Aorta (tissue), 5 donors: ENCODE data around the gene PROM1. TPM values are rescaled to one million over a fixed set of nuclear protein-coding genes. Genes with fewer than 3 reads are reported as not detected.

Experiments used
- ATAC-seq: fragments of 200-7000 bp; cut with Tn5 transposase; one replicate; pipeline ENCODE4 v1.9.1; 2022; ENCODE audit warnings: moderate library complexity; ENCODE audit not compliant: low FRiP score
- DNase-seq, 2 donors: peaks; one replicate each; pipeline ENCODE4 v3.0.0-alpha.2; 2020
- H3K27ac ChIP-seq, 2 donors: one replicate each; pipeline ENCODE4 v1.5.1; 2013; ENCODE audit warnings: low read length in 2 of 2, mild to moderate bottlenecking in 2 of 2, moderate library complexity in 2 of 2, control low read depth in 1 of 2, inconsistent platforms in 1 of 2, low read depth in 1 of 2
- H3K27me3 ChIP-seq, 2 donors: one replicate each; pipeline ENCODE4 v1.6.1; 2013; ENCODE audit warnings: control low read depth in 1 of 2, low read length in 1 of 2, mild to moderate bottlenecking in 1 of 2, moderate library complexity in 1 of 2; ENCODE audit not compliant: insufficient read depth in 2 of 2, control insufficient read depth in 1 of 2
- H3K36me3 ChIP-seq, 2 donors: one replicate each; pipeline ENCODE4 v1.6.1; 2013; ENCODE audit warnings: control low read depth in 1 of 2, low read length in 1 of 2, mild to moderate bottlenecking in 1 of 2; ENCODE audit not compliant: insufficient read depth in 2 of 2, control insufficient read depth in 1 of 2
- H3K4me1 ChIP-seq, 2 donors: one replicate each; pipeline ENCODE4 v1.6.1; 2013; ENCODE audit warnings: low read length in 2 of 2, control low read depth in 1 of 2, mild to moderate bottlenecking in 1 of 2, moderate library complexity in 1 of 2; ENCODE audit not compliant: insufficient read depth in 2 of 2, control insufficient read depth in 1 of 2
- H3K4me3 ChIP-seq, 2 donors: one replicate each; pipeline ENCODE4 v1.5.1; 2013; ENCODE audit warnings: low read length in 2 of 2, control low read depth in 1 of 2, mild to moderate bottlenecking in 1 of 2
- H3K9me3 ChIP-seq: one replicate; pipeline ENCODE4 v1.6.1; 2013; ENCODE audit warnings: mild to moderate bottlenecking, low read length; ENCODE audit not compliant: control insufficient read depth
- WGBS, 2 donors: extraction: QIAGEN DNeasy Blood & Tissue Kit; methylation state at CpG; one replicate each; pipeline ENCODE4 v1.1.7; 2013; 5-methylcytosine and 5-hydroxymethylcytosine counted together
- intact Hi-C, 2 donors: fragments of 100-400 bp; cut with DNase I; formaldehyde crosslinking; loops; one replicate each; pipeline versions ENCODE4 v1.14.2 to v1.15.0; 2022
- polyA plus RNA-seq, 2 donors: library from polyadenylated mRNA; stranded (reverse); fragments of 200-250 nt; gene quantifications; one replicate each; pipeline ENCODE4 v1.2.3, GENCODE V29; 2013
- total RNA-seq, 2 donors: library from RNA; stranded (reverse); fragmentation: NEBNext Ultra II Directional; extraction: Animal tissue kit (Norgen Biotek cat#: 25700); gene quantifications; one replicate each; pipeline ENCODE4 v1.2.1, GENCODE V29; 2021
- donor health status: healthy with polysubstance abuse.
- donor health status: Bipolar disorder and iron deficiency.
- donor health status: DM: no; HTN: no; CAD: no.
- donor health status: DM: no; HTN: no; CAD: no.
- donor health status: DM: yes; HTN: yes; CAD: no.

Gene PROM1
- total and polyA plus RNA-seq, 4 donors, result 4.1 to 28.9 (median 6.2) TPM

DNA sequence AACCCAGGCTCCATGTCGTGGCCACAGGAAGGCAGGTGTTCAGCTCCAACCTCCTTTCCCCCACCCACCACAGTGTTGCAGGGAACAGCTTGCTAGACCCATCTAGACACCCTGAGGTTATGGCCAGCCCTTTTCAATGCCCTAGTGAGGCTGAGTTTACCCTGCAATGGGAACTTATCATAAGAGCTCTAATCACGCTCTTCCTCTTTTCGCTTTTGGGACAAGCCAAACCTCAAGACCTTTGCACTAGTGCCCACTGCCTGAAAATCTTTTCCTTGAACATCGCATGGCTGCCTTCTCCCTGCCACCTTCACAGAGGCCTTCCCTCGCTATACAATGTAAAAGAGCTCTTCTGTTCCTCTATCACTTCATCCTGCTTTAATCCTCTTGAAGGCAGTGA lies 118.5 kb downstream of the PROM1 start:
- Histone ChIP-seq H3K27ac (no peak overlapping the region), H3K27me3 (no peaks in the 10 kb centered on the region), H3K9me3 (peaks cover 2% of the 10 kb centered on the region), H3K4me1 (no peaks in the 10 kb centered on the region), H3K4me3 (no peak overlapping the region), H3K36me3 (no peaks in the 10 kb centered on the region)
- intact Hi-C loops, result no loop called here
- no peak for DNase-seq
- no peak for ATAC-seq
- WGBS, 2 donors, result 86 to 87% methylated on average over 5 of the region's 5 CpGs

DNA sequence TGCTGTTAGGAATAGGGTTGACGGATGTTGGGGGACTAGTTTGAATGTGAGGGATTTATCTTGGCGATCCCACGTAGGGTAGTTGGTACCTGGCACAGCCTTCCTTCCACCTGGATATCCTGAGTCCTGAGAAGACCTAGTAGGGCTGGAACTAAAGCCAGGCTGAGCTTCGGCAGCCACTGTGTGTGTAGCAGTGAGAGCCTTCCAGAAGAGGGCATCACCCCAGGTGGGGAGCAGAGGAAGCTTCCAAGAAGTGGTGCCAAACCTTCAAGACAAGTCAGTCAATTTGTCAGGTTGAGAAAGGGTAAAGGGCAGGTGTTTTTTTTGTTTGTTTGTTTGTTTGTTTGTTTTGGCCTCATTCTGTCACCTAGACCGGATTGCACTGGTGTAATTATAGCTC lies 119.7 kb downstream of the PROM1 start:
- no peaks in the 10 kb centered on the region for H3K27me3 ChIP-seq
- no peaks in the 10 kb centered on the region for H3K36me3 ChIP-seq
- peaks cover 2% of the 10 kb centered on the region for H3K9me3 ChIP-seq
- no peak overlapping the region for H3K4me3 ChIP-seq
- no peak overlapping the region for H3K27ac ChIP-seq
- H3K4me1 ChIP-seq, result no peaks in the 10 kb centered on the region
- DNase-seq (no peak), ATAC-seq (no peak)
- intact Hi-C loops, result no loop called here
- 70 to 75% methylated on average over 5 of the region's 5 CpGs for WGBS, 2 donors

GRCh38 chr4:15963576-15963975 lies 120.2 kb downstream of the PROM1 start:
- Histone ChIP-seq H3K27me3 (no peaks in the 10 kb centered on the region), H3K4me1 (no peaks in the 10 kb centered on the region), H3K4me3 (no peak overlapping the region), H3K36me3 (no peaks in the 10 kb centered on the region), H3K9me3 (peaks cover 2% of the 10 kb centered on the region), H3K27ac (no peak overlapping the region)
- intact Hi-C loops, result no loop called here
- ATAC-seq (no peak), DNase-seq (no peak)
- WGBS, 2 donors, result 65 to 68% methylated on average over 4 of the region's 4 CpGs

- intact Hi-C loops, result no loop called here
- ATAC-seq, result no peak
- Histone ChIP-seq H3K9me3 (peaks cover 2% of the 10 kb centered on the region), H3K4me3 (no peak within 1 kb of the TSS), H3K4me1 (no peaks in the 10 kb centered on the region), H3K27me3 (no peaks in the 10 kb centered on the region), H3K36me3 (no peaks in the 10 kb centered on the region), H3K27ac (no peak within 1 kb of the TSS)
- 37 to 38% methylated on average over 9 of the region's 9 CpGs for WGBS, 2 donors
- DNase-seq, result peak in 1 of 2 donors; percentile 53
Observed at GRCh38 chr4:15963001-15963451, 120.8 kb downstream of the PROM1 start, which contains the start of gene FGFBP2. FGFBP2 (minus strand) TSS chr4:15963175; CDS start chr4:15963129, 46 bp downstream.

DNA sequence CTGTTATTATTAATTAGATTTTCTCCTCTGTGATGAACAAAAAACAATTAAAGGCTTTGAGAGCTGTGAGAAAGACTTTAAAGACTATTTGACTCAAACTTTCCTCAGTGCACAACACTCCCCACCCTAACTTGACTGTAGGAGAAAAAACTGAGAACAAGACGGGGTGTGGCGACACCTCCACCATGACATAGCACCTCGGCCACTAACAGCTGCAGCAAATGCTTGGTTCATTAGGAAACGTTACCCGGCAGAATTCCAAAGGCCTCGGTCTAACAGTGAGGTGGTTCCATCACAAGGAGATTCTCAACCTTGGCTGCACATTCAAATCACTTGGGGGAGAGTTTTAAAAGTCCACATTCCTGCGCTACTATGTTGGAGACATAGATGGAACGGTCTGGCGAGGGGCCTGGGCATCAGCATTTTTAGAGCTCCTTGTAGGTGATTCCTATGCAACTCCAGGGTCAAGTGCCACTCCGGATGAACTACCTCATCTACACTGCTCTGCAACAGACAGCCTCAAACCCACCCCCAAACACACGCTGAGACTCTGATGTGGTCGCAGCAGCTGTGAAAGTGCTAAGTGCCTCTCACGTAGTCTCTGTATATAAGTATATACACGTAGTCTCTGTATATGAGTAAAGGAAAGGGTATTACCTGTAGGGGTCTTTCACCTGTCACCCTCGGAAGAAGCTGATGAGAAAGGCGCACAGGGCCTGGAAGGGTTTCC lies 121.9 kb downstream of the PROM1 start:
- DNase-seq, result no peak
- Histone ChIP-seq H3K4me3 (no peak overlapping the region), H3K27me3 (no peaks in the 10 kb centered on the region), H3K9me3 (peaks cover 2% of the 10 kb centered on the region), H3K36me3 (no peaks in the 10 kb centered on the region), H3K4me1 (no peaks in the 10 kb centered on the region), H3K27ac (no peak overlapping the region)
- no peak for ATAC-seq
- intact Hi-C loops, result no loop called here
- 87 to 90% methylated on average over 16 of the region's 16 CpGs for WGBS, 2 donors

DNA sequence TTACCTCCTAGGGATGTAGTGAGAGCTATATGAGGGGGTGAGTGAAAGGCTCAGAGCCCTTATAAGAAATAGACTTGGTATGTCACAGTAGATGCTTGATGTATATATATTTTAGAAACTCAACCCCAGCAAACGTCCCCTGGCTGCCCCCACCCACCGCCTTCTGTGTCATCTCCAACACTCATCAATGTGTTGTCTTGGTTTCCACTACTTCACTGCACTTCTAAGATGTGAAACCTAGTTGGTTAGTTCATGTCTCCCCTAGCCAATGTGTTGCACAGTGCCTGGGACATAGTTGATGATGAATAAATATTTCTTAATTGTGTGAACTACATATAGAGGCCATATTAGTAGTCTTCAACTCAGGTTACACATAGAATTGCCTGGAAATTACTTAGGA lies 125.3 kb downstream of the PROM1 start:
- Histone ChIP-seq H3K36me3 (no peaks in the 10 kb centered on the region), H3K4me1 (no peaks in the 10 kb centered on the region), H3K4me3 (no peak overlapping the region), H3K9me3 (no peaks in the 10 kb centered on the region), H3K27me3 (no peaks in the 10 kb centered on the region), H3K27ac (no peak overlapping the region)
- DNase-seq (no peak), ATAC-seq (no peak)
- intact Hi-C loops, result loop anchor here (5.0 to 10.0 kb wide), 3 partner anchors 214 to 481 kb away; no protein-coding TSS in a partner anchor
- 80 to 87% methylated on average over 2 of the region's 2 CpGs for whole genome bisulfite sequencing, 2 donors

DNA sequence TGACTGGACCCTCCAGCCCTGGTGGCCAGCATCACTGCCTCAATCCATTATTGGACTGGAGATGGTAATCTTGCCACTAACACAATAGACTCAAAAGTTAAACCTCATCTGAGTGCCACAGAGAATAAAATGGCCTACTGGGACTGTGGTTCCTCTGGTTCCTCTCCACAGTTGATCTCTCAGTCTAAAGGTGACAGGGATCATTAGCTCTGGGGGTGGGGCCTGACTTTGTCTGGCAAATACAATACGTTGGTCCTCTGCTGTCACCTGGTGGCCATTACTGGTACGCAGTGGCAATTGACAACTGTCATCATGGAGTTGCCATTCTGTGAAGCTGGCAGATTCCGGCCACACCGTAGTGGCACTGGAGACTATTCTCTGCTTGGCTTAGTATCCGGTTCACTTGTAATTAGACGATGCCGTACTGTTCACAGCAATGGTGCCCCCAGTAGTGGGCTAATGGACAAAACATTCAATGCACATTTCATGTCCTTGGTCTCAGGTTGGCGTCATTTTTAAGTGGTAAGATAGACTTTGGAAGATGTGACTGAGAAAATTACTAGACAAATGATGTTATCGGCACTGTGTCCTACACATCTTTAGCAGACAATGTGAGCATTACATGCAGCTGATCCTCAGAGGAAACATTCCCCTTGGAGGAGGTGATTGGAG lies 127.5 kb downstream of the PROM1 start:
- peak; percentile 79 to 89 for DNase-seq
- ATAC-seq, result peak; percentile 83

DNA sequence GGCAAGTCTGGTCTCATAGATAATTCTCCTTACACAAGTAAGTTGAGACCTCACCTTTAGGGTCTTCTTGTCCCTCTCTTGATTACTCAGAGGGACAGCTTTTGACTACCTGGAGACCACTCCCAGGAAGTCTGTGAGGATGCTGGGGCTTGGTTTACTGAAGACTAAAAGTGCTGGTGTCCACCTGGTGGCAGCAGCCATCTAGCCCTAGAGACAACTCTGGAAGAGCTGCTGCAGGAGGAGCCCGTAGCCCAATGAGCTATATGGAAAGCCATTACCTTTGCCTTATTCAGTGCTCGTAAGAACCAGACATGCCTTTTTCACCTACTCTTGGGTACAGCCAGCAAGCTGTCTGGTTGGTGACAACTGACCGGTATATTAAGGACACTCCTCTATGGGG lies 128.2 kb downstream of the PROM1 start:
- Histone ChIP-seq H3K4me3 (no peak overlapping the region), H3K27ac (no peak overlapping the region), H3K36me3 (no peaks in the 10 kb centered on the region), H3K9me3 (no peaks in the 10 kb centered on the region), H3K4me1 (no peaks in the 10 kb centered on the region), H3K27me3 (no peaks in the 10 kb centered on the region)
- intact Hi-C loops, result loop anchor here (1.0 to 10.0 kb wide), 6 partner anchors 73 to 478 kb away; no protein-coding TSS in a partner anchor
- WGBS, 2 donors, result 84 to 85% methylated on average over 3 of the region's 3 CpGs
- no peak for DNase-seq
- no peak for ATAC-seq

More for the DNA sequence above, 127.5 kb downstream of the PROM1 start:
- Histone ChIP-seq H3K27me3 (no peaks in the 10 kb centered on the region), H3K27ac (no peak overlapping the region), H3K4me1 (no peaks in the 10 kb centered on the region), H3K4me3 (no peak overlapping the region), H3K36me3 (no peaks in the 10 kb centered on the region), H3K9me3 (no peaks in the 10 kb centered on the region)
- 48 to 49% methylated on average over 9 of the region's 9 CpGs for WGBS, 2 donors
- intact Hi-C loops, result loop anchor here (1.0 to 10.0 kb wide), 5 partner anchors 74 to 479 kb away; no protein-coding TSS in a partner anchor
